Stimulated activated CD4-positive, alpha-beta T cell treated with anti-CD3 and anti-CD28 coated beads, Interleukin-15, amount 100 ng/mL, for 24 hours (primary cell): Measurements from ENCODE around the gene GABBR2.
A peak's percentile ranks its signal among the peaks of the same experiment; 100 is the strongest.

Experiments used
- DNase-seq: peaks from one replicate; pipeline ENCODE4 v3.0.0-alpha.2; 2020

Gene GABBR2

GRCh38 chr9:98383758-98384157 lies 325.0 kb downstream of the GABBR2 start:
- no peak for DNase-seq

GRCh38 chr9:98381311-98382103 lies 327.2 kb downstream of the GABBR2 start:
- no peak for DNase-seq

GRCh38 chr9:98380065-98380681 lies 328.6 kb downstream of the GABBR2 start:
- no peak for DNase-seq

GRCh38 chr9:98379572-98379971 lies 329.2 kb downstream of the GABBR2 start:
- DNase-seq, result no peak

- DNase-seq, result no peak
These were observed 329.9 kb downstream of the GABBR2 start for GRCh38 chr9:98378794-98379193.

- DNase-seq, result no peak
These were observed 330.4 kb downstream of the GABBR2 start for GRCh38 chr9:98378206-98378780.

GRCh38 chr9:98375138-98375726 lies 333.5 kb downstream of the GABBR2 start:
- no peak for DNase-seq

GRCh38 chr9:98374385-98375051 lies 334.2 kb downstream of the GABBR2 start:
- DNase-seq, result no peak

- DNase-seq, result no peak
These were observed 335.1 kb downstream of the GABBR2 start for GRCh38 chr9:98373609-98374008.

GRCh38 chr9:98372077-98372836 lies 336.5 kb downstream of the GABBR2 start:
- DNase-seq, result no peak

GRCh38 chr9:98370976-98371315 lies 337.8 kb downstream of the GABBR2 start:
- no peak for DNase-seq

- DNase-seq, result no peak
These were observed 338.3 kb downstream of the GABBR2 start for GRCh38 chr9:98370300-98370975.

- no peak for DNase-seq
These were observed 338.8 kb downstream of the GABBR2 start for GRCh38 chr9:98369896-98370295.

- no peak for DNase-seq
These were observed 339.3 kb downstream of the GABBR2 start for GRCh38 chr9:98369471-98369870.

- no peak for DNase-seq
These were observed 339.7 kb downstream of the GABBR2 start for GRCh38 chr9:98369066-98369425.

GRCh38 chr9:98368366-98369065 lies 340.2 kb downstream of the GABBR2 start:
- DNase-seq, result no peak

GRCh38 chr9:98367923-98368322 lies 340.8 kb downstream of the GABBR2 start:
- DNase-seq, result no peak

- DNase-seq, result no peak
These were observed 341.3 kb downstream of the GABBR2 start for GRCh38 chr9:98367371-98367900.

GRCh38 chr9:98365781-98366180 lies 343.0 kb downstream of the GABBR2 start:
- DNase-seq, result no peak

- DNase-seq, result peak; percentile 38
These were observed 343.5 kb downstream of the GABBR2 start for GRCh38 chr9:98365227-98365669.

- DNase-seq, result no peak
These were observed 344.6 kb downstream of the GABBR2 start for GRCh38 chr9:98364086-98364485.
